GM21367 (cell line): ENCODE measurements around the gene CREB3L4.

Source experiments
- ATAC-seq: cut with Tn5 transposase; IDR thresholded peaks from one replicate; pipeline ENCODE4 v1.9.1; 2021; ENCODE audit not compliant: unreplicated experiment

Gene CREB3L4, protein sequence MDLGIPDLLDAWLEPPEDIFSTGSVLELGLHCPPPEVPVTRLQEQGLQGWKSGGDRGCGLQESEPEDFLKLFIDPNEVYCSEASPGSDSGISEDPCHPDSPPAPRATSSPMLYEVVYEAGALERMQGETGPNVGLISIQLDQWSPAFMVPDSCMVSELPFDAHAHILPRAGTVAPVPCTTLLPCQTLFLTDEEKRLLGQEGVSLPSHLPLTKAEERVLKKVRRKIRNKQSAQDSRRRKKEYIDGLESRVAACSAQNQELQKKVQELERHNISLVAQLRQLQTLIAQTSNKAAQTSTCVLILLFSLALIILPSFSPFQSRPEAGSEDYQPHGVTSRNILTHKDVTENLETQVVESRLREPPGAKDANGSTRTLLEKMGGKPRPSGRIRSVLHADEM

DNA sequence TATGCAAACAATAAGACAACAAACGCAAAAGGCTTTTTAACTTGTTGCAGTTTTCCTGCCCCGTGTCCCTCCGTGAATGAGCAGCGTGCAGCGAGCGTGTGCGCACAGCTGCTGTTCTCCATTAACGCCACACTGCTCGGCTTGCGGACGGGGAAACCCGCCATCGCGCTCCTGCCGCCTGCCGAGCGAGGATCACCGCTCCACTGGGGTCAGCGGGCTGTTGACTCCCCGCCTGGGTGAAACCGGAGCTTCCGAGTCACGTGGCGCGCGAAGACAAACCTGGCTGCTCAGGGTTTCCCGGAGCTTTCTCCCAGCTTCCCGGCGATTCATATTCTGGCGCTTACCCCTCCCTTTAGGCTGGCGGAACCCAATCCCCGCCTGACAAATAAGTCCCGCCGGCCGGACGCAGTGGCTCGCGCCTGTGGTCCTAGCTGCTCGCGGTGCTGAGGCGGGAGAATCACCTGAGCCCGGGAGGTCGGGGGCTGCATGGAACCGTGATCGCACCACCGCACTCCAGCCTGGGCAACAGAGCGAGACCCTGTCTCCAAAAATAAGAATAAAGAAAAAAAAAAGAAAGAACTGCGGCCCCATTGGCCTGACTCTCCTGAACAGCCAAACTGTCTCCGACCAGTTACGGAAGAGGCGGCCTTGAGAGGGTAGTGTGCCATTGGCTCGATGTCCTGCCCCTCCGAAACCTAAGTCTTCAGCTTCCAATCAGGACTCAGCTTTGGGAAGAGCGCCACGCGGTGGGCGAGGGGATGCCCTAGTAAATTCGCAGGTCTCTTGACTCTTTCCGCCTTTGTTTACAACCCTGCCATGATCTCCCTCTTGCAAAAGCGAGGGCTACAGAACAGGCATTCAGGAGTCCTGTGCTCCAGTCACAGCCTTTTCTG is at the start of gene CREB3L4:
TSS of gene CREB3L4 (plus strand) at position 796 of the 893 bp plus-strand sequence. CDS start 624 bp downstream, outside the sequence.
- ATAC-seq = peak; percentile 45

DNA sequence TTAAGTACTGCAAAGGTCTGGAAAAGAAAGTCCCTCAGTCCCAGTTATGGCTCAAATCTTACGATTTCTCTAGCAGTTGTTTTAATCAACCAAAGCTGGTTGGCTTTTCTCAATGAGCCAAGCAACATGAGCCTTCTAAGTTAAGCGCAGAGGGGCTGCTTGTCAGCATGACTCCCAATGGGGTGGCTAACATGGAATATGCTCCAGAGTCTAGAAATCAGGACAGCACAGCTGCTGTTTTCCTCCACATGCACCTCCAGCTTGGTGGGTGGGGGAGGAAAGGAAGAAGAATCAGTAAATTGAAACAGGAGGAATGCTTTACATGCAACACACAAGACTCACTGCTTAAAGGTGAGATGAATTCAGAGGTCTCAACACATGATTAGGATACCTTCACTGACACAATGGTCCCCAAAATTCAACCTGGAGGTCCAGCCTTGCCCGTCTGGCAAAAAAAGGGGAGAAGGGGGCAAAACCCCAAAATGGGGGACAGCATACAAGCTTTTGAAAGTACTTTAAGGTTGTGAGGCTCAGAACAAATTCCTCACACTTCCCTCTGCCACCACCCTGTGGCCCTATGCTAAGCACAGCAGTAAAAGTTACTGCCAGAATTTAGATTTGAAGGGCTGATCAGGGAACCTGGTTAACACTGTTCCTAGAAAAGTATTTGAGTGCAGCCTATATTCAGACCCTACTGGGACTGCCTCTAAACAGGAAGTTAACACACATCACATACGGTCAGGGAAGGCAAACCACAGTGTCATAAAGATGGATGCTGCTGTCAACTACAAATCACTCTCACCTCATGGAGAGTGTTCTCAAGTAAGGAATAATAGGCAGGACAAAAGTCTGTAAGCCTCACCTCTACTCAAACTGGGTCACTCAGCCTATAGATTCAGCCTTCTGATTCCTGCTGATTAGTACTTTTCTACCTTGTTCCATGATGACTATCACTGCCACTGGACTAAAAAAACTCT is 47.5 kb upstream of the CREB3L4 start:
- no peak for ATAC-seq

DNA sequence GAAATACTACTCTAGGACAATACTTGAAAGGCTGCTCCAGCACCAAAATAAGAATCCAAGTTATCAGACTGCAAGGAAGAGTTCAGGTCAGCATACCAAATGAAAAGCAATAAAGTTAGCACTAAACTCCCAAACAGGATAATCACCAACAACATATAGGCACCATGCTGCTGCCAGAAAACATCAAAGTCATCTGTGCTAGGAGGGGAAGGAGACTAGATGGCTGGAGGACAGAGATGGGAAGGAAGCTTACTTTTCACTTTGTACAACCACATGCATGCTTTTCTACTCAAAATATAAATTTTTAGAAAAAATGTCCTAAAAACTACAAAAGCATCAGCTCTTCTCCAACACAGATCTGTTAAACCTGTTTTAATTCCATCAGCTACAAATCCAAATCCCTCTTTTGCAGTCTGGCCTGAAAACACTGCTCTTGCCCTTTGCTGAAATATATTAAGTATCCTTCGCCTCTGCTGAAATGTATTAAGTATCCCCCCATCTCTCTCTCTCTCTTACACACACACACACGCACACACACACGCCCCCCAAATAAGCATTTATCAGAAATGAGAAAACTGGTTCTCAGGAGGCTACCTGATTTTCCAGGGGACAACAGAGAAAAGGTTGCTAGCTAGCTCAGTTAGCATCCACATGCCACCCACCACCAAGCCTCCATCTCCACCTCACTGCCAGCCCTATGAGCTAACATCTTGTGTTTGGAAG is 46.5 kb upstream of the CREB3L4 start:
- no peak for ATAC-seq

DNA sequence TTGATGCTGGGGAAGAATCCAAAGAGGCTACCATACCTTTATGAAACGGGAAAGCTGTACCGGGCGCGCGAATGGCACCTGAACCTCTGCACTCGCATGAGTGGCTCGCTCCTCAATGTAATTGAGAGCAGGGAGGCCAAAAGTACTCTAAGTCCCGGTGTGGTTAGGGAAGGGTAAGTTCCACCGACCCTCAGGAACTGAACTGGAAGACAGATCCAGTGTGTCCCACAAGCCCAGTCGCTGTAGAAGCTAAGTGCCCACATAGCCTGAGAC is 46.0 kb upstream of the CREB3L4 start:
- no peak for ATAC-seq

- peak; percentile 7 for ATAC-seq
Observed at GRCh38 chr1:153922076-153922971, 45.4 kb upstream of the CREB3L4 start.

- ATAC-seq = peak; percentile 81
Observed at GRCh38 chr1:153922972-153923925, 44.5 kb upstream of the CREB3L4 start, which contains the start of gene GATAD2B. TSS of gene GATAD2B (minus strand) at chr1:153922972. CDS start at chr1:153828347, 94,625 bp downstream.

- no peak for ATAC-seq
Observed at GRCh38 chr1:153926405-153926804, 41.3 kb upstream of the CREB3L4 start.

DNA sequence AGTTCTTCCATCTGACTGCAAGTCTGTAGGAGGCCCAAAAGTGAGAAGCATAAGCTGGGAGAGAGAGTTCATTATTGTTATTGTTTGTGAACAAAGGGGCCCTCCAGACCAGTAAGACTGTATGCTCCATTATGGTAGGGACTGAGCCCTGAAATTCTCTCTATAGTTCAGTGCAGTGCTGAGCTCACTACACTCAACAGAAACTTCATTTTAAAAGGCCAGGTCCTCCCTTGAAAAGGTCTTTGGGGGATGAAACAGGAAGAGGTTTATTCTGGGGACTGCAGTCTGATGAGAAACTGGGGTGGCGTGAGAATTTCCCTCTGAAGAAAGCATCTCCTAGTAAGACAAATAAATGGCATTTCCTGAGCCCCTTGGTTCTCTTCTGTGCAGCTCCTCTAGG is 39.5 kb upstream of the CREB3L4 start:
- no peak for ATAC-seq

DNA sequence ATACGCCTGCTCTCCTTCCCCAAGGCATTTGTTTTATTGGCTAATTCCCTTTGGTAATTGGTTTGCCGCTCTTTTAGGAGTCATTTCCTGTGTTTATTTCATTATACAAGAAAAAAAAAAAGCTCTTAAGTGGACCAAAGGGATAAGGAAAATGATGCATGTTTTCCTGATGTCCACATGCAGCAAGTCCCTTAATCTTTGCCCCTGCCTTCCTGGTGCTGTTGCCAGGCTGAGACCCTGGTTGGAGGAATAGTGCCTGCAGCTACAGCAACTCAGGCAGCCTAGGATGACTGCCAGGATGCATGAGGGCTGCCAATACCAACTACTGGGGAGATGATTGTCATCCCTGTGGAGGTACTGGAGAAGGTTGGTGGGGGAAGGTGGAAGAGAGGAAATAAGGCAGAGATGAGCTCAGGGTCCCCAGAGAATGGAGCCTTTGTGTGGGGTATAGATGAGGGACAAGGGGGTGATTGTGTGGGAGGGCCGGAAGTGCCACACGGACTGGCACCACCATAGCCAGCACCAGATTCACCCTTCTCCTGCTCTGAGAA is 38.8 kb upstream of the CREB3L4 start:
- no peak for ATAC-seq

GRCh38 chr1:153929426-153929825 is 38.3 kb upstream of the CREB3L4 start:
- no peak for ATAC-seq

DNA sequence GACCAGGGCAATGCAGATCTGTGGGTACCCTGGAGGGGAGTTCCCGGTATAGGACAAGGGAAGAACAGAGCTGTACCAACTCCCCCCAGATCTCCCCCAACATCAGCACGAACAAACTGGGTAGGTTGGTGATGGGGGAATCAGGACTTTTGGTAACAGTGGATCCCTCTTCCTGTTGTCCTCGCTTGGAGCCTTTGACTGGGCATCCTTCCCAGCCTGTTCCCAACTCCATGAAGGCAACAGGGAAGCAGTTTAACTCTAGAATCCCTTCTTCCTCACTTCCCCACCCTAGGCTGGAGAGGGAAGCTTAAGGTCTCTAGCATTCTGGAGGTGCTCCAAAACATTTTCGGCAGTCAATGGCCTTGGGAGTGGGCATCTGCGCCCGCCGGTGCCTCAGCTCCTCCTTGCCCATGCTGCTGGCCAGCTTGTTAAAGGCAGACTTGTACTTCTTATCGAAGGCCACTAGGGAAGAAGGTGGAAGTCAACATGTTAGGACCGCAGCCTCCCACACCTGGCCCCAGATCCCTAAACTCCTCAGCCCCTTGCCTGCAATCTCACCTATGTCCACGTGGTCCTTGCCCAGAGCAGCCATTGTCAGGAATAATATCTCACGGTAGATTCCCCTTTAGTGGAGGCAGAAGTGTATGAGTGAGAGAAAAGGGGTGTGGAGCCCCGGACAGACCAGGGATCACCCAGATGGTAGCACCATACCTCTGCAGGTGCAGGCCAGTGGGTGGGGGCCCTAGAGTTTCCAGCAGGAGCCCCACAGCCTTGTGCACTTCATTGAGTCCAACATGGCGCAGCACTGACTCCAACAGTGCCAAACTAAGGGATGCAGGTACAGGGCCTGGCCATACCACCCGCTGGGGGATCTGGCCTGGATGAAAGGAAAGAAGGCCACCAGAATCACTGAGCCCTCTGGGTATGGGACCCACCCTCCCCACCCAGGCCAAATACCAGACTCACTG is 37.4 kb upstream of the CREB3L4 start:
- ATAC-seq = no peak

- ATAC-seq = no peak
Observed at GRCh38 chr1:153932156-153933131, 35.3 kb upstream of the CREB3L4 start.

DNA sequence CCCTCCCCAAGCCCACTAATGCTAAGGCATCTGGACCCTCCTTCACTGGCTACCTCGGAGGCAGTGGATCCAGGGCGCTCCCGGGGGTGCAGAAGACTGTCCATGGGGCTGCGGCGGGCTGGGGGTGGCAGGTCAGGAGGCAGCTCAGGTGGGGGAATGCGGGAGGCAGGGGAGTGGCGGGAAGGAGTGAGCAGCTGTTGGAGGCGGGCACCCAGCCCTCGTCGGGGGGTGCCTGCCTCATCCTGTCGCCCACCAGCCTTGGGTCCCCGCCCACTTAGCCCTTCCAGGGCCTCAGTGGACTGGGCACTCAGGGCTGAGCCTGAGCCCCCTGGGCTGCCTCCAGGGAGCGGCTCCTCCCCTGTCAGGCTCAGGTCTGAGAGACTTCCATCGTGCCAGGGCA is 34.3 kb upstream of the CREB3L4 start:
- no peak for ATAC-seq

GRCh38 chr1:153933955-153934354 is 33.7 kb upstream of the CREB3L4 start:
- ATAC-seq = no peak

- no peak for ATAC-seq
Observed at GRCh38 chr1:153934746-153935145, 33.0 kb upstream of the CREB3L4 start.
